Left hindlimb (tissue), 1 donor: ENCODE measurements around the gene EGFR.

ENCODE experiments used
- DNase-seq: peaks from one replicate; pipeline ENCODE4 v3.0.0-alpha.2; 2018

EGFR gene

GRCh38 chr7:55043691-55044370 is 25.0 kb downstream of the EGFR start:
- no peak for DNase-seq

- no peak for DNase-seq
Observed at GRCh38 chr7:55044371-55044717, 25.5 kb downstream of the EGFR start.

- no peak for DNase-seq
Observed at GRCh38 chr7:55044791-55045190, 26.0 kb downstream of the EGFR start.

GRCh38 chr7:55046582-55047342 is 27.9 kb downstream of the EGFR start:
- no peak for DNase-seq

GRCh38 chr7:55048221-55048859 is 29.5 kb downstream of the EGFR start:
- no peak for DNase-seq

- no peak for DNase-seq
Observed at GRCh38 chr7:55050281-55050680, 31.5 kb downstream of the EGFR start.

- DNase-seq, result no peak
Observed at GRCh38 chr7:55052081-55052480, 33.3 kb downstream of the EGFR start.

- no peak for DNase-seq
Observed at GRCh38 chr7:55052741-55053427, 34.1 kb downstream of the EGFR start.

GRCh38 chr7:55053651-55054571 is 35.1 kb downstream of the EGFR start:
- DNase-seq, result peak; percentile 74

- no peak for DNase-seq
Observed at GRCh38 chr7:55054758-55055157, 35.9 kb downstream of the EGFR start.

GRCh38 chr7:55055479-55055878 is 36.7 kb downstream of the EGFR start:
- no peak for DNase-seq

GRCh38 chr7:55056068-55056467 is 37.3 kb downstream of the EGFR start:
- DNase-seq, result no peak

GRCh38 chr7:55056577-55057480 is 38.0 kb downstream of the EGFR start:
- DNase-seq, result peak; percentile 61

GRCh38 chr7:55058314-55058713 is 39.5 kb downstream of the EGFR start:
- no peak for DNase-seq

GRCh38 chr7:55059021-55059420 is 40.2 kb downstream of the EGFR start:
- DNase-seq, result no peak

GRCh38 chr7:55060085-55060484 is 41.3 kb downstream of the EGFR start:
- DNase-seq, result no peak

- DNase-seq, result no peak
Observed at GRCh38 chr7:55060636-55061022, 41.8 kb downstream of the EGFR start.

- no peak for DNase-seq
Observed at GRCh38 chr7:55061726-55062499, 43.1 kb downstream of the EGFR start.

- no peak for DNase-seq
Observed at GRCh38 chr7:55063061-55063460, 44.2 kb downstream of the EGFR start.

GRCh38 chr7:55063633-55064032 is 44.8 kb downstream of the EGFR start:
- no peak for DNase-seq

GRCh38 chr7:55065079-55065478 is 46.3 kb downstream of the EGFR start:
- no peak for DNase-seq
